Stimulated activated CD8-positive, alpha-beta memory T cell treated with anti-CD3 and anti-CD28 coated beads, Interleukin-4, amount 100 ng/mL, for 4 hours (primary cell): ENCODE data around the gene GPR22.

ENCODE experiments used
- DNase-seq, 2 donors: peaks; one replicate each; pipeline ENCODE4 v3.0.0-alpha.2; 2020; ENCODE audit warnings: low read depth in 2 of 2, low spot score in 1 of 2

GPR22 gene

GRCh38 chr7:107469929-107470328, at the start of gene GPR22:
Gene GPR22 (plus strand): TSS chr7:107470057. CDS start chr7:107474061, 4,004 bp downstream.
- DNase-seq, result no peak

DNA sequence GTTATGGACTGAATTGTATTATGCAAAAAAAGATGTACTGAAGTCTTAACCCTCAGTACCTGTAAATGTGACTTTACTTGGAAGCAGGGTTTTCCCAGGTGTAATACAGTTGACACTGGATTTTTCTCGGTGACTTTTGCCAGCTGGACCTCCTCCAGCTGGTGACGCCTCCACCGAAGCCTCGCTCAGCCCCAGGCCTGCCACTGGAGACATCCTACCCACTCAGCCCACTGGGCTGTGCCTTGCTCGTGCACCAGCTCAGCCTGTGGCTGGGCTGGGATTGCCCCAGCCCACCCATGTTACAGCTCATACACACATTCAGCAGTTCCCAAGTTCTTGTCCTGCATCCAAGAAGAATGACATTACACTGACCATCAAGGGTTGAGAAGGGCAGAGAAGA, 42.4 kb upstream of the GPR22 start:
- no peak for DNase-seq

DNA sequence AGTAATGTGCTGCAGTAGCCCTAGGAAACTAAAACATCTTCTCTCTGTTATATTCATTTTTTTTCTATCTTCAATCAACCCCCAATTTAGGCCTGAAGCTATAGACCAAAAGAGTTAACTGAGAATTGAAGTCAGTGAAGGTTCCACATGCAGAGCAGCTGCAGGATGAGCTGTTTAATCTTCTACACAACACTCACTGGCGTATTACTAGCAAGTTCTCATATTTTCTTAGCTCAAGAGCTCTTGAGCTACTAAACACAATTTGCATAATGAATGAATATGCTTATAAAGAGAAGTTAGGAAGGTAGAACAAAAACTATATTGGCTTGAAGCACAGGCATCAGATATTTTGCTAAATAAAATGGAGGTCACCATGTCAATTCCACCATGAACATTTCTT, 41.2 kb upstream of the GPR22 start:
- DNase-seq, result no peak

DNA sequence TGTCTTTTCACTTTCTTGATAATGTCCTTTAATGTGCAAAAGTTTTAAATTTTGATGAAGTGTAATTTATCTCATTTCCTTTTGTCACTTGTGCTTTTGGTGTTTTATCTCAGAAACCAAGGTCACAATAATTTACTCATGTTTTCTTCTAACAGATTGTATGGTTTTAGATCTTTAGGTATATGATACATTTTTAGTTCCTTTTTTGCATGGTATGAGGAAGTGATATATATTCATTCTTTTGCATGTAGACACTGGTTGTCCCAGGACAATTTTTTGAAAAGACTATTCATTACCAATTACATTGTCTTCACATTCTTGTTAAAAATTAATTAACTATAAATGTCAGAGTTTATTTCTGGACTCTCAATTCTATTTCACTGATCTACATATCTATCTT, 39.8 kb upstream of the GPR22 start:
- no peak for DNase-seq

- no peak for DNase-seq
Observed at GRCh38 chr7:107432261-107432660, 37.6 kb upstream of the GPR22 start.

- DNase-seq, result no peak
Observed at GRCh38 chr7:107435749-107436148, 34.1 kb upstream of the GPR22 start.

- DNase-seq, result no peak
Observed at GRCh38 chr7:107439025-107439424, 30.8 kb upstream of the GPR22 start.

DNA sequence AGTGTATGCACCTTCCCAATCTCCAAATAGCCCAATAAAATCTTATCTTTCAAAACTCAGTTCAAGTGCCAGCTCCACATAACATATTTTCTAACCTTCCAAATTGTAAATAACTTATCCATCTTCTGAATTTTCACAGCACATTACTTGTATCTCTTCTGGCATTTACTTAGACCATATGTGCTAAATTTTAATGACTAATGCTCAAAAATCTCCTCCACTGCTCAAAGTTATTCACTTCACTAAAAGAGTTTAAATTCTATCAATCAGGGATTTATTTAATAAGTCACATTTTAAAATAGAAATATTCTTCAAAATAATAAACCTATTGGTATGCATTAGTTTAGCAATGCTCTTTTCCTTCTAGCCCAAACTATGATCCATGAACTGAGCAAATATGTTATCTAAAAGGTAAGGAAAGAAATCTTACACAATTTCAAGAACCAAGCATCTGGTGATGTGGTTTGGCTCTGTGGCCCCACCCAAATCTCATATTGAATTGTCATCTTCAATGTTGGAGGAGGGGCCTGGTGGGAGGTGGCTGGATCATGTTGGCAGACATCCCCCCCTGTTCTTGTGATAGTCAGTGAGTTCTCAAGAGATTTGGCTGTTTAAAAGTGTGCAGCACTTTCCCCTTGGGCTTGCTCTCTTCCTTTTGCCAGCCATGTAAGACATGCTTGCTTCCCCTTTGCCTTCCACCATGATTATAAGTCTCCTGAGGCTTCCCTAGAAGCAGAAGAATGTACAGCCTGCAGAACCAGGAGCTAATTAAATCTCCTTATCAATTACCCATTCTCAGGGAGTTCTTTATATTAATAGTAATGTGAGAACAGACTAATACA, 28.1 kb upstream of the GPR22 start:
- DNase-seq, result no peak

DNA sequence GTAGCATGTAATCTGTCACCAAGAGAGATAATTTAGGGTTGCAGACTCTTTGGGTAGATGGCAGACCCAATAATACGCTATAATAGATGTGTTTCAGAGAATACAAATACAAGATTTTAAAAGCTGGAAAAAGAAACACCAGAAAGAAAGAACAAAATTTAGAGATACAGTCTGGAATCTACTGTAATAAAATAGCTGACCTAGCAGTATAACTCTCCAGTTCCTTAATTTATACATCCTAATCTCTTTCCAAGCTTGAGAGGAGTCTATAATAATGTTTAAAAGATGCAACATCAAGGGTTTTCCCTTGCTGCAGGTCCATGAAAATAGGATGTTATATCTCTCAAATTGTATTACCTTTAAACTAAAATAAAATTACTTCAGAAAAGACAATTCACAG, 27.2 kb upstream of the GPR22 start:
- DNase-seq, result no peak

- no peak for DNase-seq
Observed at GRCh38 chr7:107446531-107446930, 23.3 kb upstream of the GPR22 start.

DNA sequence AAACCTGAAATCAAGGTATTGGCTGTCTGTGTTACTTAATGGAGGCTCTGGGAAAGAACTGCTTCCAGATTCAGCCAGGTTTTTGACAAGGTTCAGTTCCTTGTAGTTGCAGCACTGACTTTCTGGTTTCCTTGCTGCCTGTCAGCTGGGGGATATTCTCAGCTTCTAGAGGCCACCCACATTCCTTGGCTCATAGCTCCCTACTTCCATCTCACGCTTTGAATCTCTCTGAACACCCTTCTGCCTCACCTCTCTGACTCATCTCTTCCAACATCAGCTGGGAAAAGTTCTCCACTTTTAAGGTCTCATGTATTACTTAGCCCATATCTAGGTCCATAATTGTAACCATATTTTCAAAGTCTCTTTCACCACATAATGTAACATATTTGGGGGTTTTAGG, 22.9 kb upstream of the GPR22 start:
- no peak for DNase-seq

- no peak for DNase-seq
Observed at GRCh38 chr7:107450970-107451369, 18.9 kb upstream of the GPR22 start.

- DNase-seq, result no peak
Observed at GRCh38 chr7:107453388-107453787, 16.5 kb upstream of the GPR22 start.

GRCh38 chr7:107461938-107462533, 7.8 kb upstream of the GPR22 start:
- DNase-seq, result no peak

GRCh38 chr7:107463139-107464078, 6.4 kb upstream of the GPR22 start:
- DNase-seq, result no peak

- DNase-seq, result no peak
Observed at GRCh38 chr7:107464666-107465226, 5.1 kb upstream of the GPR22 start.

DNA sequence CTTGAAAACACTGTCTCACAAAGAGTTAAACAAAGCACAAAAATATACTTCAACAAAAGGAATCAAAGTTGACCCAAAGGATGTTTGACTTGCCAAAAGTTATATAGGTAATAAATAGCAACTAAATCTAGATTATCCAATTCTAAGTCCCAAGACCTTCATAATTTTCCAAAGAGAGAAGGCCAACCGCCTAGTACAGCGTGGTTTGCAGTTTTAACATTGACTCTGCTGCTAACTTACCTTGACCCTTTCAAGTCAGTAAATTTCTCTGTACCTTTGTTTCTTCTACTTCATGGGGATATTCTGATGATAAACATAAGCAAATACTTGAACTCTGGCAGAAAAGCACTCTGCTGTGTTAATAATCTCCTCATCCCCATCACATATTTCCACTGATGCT, 1.9 kb upstream of the GPR22 start:
- no peak for DNase-seq

- no peak for DNase-seq
Observed at GRCh38 chr7:107468824-107469223, 1.0 kb upstream of the GPR22 start.

- DNase-seq, result no peak
Observed at GRCh38 chr7:107471292-107472070, 1.6 kb downstream of the GPR22 start.

DNA sequence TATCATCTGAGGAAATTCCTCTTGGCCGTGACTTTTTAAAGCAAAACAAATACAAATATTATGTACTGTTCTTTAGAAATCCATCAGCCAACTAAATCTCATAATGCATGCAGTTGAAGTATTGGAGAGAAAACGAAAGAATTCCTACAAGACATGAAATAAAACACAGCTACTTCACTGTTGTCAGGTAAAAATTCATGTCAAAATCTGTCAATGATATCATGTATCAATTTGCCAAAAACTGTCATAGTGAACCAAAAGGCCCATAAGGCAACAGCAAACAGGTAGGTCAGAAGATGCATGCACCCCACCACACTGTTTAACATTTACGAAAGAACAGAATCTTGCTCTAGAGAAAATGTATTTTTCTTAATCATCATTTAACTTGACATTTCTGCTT, 2.3 kb downstream of the GPR22 start:
- DNase-seq, result no peak

DNA sequence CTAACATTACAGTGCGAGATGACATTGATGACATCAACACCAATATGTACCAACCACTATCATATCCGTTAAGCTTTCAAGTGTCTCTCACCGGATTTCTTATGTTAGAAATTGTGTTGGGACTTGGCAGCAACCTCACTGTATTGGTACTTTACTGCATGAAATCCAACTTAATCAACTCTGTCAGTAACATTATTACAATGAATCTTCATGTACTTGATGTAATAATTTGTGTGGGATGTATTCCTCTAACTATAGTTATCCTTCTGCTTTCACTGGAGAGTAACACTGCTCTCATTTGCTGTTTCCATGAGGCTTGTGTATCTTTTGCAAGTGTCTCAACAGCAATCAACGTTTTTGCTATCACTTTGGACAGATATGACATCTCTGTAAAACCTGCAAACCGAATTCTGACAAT, 4.3 kb downstream of the GPR22 start:
- DNase-seq, result no peak
